Lower leg skin (tissue), 4 donors: ENCODE results near the gene PYGB. TPM values are rescaled to one million over a fixed set of nuclear protein-coding genes. Genes with fewer than 3 reads are reported as not detected.

ENCODE experiments used
- DNase-seq, 2 donors: peaks; one replicate each; pipeline ENCODE4 v3.0.0-alpha.2; 2019; ENCODE audit warnings: low spot score in 2 of 2
- H3K4me3 ChIP-seq: fragments of 200-600 bp; sonication (generic); 2 replicates; pipeline ENCODE4 v1.5.1; 2017; ENCODE audit warnings: mild to moderate bottlenecking, low read depth; ENCODE audit not compliant: poor library complexity, severe bottlenecking
- POLR2A ChIP-seq, 2 donors: fragments of 450-650 bp; IDR thresholded peaks; one replicate each; pipeline ENCODE4 v1.6.1; 2016 to 2017; ENCODE audit warnings: antibody characterized with exemption in 2 of 2, mild to moderate bottlenecking in 1 of 2, moderate library complexity in 1 of 2
- WGBS, 2 donors: methylation state at CpG; one replicate each; pipeline ENCODE4 v1.1.5; 2018; 5-methylcytosine and 5-hydroxymethylcytosine counted together
- intact Hi-C: fragments of 100-400 bp; cut with DNase I; formaldehyde crosslinking; loops from one replicate; pipeline ENCODE4 v1.15.0; 2023; ENCODE audit warnings: low total_unique reads
- total RNA-seq, 4 donors: library from RNA; depleted of rRNA; stranded (reverse); fragments of >200 nt; gene quantifications; one replicate each; pipeline ENCODE4 v1.1.0, GENCODE V29; 2016
- TF ChIP-seq, protein P1 (sequence below), 3 donors: fragments of 450-650 bp; IDR thresholded peaks; one replicate each; pipeline ENCODE4 v1.5.1; 2016; ENCODE audit warnings: antibody characterized with exemption in 3 of 3, mild to moderate bottlenecking in 3 of 3, moderate library complexity in 2 of 3

Gene PYGB
- total RNA-seq, 4 donors from 2014 or later: 99.0 to 308 (median 194) TPM

DNA sequence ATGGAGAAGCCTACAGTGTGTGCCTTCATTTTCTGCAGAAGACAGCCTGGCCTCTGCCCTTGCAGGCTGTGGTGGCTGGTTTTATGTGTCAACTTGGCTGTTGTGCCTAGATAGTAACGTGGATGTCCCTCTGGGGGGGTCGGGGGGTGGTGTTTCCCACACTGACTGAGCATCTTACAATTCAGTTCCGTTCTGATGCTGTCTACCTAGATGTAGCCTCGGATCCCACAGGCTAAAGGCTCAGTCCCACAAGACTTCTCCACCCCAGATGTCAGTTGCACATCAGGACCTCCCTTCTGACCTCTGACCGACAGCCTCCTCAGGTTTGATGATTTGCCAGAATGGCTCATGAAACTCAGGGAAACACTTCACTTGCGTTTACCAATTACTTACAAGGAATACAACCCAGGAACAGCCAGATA lies 4.4 kb downstream of the PYGB start:
- H3K4me3 ChIP-seq: no peak overlapping the region
- TF ChIP-seq POLR2A (IDR thresholded peaks at IDR 0.05): no peak
- TF ChIP-seq, protein P1, sequence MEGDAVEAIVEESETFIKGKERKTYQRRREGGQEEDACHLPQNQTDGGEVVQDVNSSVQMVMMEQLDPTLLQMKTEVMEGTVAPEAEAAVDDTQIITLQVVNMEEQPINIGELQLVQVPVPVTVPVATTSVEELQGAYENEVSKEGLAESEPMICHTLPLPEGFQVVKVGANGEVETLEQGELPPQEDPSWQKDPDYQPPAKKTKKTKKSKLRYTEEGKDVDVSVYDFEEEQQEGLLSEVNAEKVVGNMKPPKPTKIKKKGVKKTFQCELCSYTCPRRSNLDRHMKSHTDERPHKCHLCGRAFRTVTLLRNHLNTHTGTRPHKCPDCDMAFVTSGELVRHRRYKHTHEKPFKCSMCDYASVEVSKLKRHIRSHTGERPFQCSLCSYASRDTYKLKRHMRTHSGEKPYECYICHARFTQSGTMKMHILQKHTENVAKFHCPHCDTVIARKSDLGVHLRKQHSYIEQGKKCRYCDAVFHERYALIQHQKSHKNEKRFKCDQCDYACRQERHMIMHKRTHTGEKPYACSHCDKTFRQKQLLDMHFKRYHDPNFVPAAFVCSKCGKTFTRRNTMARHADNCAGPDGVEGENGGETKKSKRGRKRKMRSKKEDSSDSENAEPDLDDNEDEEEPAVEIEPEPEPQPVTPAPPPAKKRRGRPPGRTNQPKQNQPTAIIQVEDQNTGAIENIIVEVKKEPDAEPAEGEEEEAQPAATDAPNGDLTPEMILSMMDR (IDR thresholded peaks at IDR 0.05): no peak
- 81 to 84% methylated on average over 6 of the region's 6 CpGs for WGBS, 2 donors
- DNase-seq: peak in 1 of 2 donors; percentile 71
- intact Hi-C loops: no loop called here

DNA sequence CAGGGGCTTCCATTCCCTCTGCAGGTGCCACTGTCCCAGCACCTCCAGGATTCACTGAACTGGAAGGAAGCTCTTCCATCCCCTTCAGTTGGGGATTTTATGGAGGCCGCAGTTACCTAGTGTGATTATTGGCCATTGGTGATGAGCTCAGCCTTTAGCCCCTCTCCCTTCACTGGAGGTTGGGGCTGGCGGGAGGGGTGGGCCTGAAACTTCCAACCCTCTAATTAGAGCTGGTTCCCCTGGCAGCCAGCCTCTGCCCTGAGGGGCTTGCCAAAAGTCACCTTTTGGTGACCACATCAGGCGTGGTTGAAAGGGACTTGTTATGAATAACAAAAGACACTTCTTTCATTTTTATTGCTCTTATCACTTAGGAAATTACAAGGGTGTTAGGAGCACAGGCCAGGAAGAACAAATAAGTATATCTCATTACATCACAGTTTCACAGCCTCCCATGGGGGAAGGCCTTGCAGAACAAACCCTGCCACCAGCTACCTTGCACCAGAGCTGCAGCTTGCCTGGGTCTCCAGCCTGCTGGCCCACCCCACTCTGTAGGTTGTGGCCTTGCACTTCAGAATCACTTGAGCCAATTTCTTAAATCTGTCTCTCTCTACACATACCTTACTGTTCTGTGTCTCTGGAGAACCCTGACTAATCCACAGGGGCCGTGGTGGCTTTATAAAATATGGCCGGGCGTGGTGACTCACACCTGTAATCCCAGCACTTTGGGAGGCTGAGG lies 5.0 kb downstream of the PYGB start:
- no peak overlapping the region for H3K4me3 ChIP-seq
- no peak for TF ChIP-seq POLR2A (IDR thresholded peaks at IDR 0.05)
- TF ChIP-seq, protein P1 (IDR thresholded peaks at IDR 0.05): no peak
- intact Hi-C loops: no loop called here
- DNase-seq: peak in 1 of 2 donors; percentile 67
- 70 to 72% methylated on average over 6 of the region's 6 CpGs for WGBS, 2 donors

DNA sequence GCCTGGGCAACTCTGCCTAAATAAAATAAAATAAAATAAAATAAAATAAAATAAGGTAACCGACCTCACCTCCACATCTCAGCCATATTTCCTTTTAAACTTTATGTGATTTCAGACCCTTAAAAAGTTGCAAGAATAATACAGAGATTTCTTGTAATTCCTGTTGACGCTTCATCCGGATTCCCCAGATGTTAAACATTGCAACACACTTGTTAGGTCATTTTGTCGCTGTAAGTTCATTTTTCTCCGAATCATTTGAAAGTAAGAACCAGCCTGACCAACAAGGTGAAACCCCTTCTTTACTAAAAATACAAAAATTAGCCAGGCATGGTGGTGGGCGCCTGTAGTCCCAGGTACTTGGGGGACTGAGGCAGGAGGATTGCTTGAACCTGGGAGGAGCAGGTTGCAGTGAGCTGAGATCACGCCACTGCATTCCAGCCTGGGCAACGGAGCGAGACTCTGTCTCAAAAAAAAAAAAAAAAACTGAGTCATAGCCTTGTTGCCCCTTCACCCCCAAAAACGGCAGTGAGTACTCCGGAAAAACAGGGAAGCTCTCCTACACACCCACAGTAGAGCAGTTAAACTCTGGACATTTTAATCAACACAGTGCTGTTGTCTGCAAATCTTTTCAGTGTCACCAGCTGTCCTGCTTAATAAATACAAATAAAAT lies 5.9 kb downstream of the PYGB start:
- DNase-seq: peak in 1 of 2 donors; percentile 25
- no peak for TF ChIP-seq POLR2A (IDR thresholded peaks at IDR 0.05)
- TF ChIP-seq, protein P1 (IDR thresholded peaks at IDR 0.05): no peak
- intact Hi-C loops: no loop called here
- 85 to 87% methylated on average over 11 of the region's 11 CpGs for WGBS, 2 donors
- no peak overlapping the region for H3K4me3 ChIP-seq

DNA sequence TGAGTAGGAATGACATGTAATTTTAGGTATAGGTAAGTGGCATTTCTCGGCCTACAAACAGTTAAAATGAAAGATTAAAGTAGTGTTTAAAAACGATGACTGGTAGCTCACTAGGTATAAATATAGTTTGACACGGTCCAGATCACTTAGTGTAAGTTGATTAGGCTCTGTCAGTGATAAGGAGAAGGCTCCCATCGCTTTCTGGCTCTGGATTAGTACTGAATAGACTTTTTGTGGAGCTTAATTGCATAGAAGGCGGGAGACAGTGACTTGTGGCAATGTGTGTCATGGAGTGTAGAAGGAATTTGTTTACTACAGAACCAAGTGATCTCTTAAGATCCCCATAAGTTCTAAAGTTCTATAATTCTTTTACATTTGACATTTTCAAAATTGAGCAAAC lies 6.7 kb downstream of the PYGB start:
- WGBS, 2 donors: 65% methylated on average over 5 of the region's 5 CpGs
- intact Hi-C loops: no loop called here
- no peak for DNase-seq
- no peak for TF ChIP-seq POLR2A (IDR thresholded peaks at IDR 0.05)
- TF ChIP-seq, protein P1 (IDR thresholded peaks at IDR 0.05): no peak
- no peak overlapping the region for H3K4me3 ChIP-seq

DNA sequence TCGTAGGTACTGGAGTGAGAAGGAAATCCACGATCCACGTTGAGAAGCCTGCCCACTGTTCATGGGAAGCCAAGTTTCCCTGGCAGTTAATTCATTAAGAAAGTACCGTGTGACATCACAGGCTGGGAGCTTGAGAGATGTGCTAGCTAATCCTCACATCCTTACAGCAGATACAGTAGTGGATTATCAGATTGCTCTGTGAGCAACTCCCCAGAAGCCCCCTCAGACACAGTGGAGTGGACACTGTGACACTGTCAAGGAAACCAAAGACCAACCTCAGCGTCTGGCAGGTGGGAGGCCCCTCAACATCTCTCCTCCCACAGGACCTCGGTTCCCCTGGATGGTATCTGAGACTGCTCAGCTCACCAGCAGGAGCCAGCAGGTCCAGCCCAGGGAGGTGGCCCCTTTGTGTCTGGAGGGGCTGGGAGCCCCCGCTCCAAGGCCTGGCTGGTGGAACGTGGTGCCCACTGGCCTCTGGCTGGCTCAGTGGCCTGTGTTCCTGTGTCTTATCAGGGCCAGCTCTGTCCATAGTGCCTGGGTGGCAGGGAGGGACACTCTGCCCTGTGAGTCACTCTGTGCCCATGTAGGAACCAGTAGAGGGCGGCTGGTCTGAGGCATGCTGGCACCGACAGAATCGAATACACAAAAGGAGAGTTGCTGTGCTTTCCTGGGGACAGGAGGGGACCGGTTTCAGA lies 7.2 kb downstream of the PYGB start:
- WGBS, 2 donors: 73 to 78% methylated on average over 11 to 12 of the region's 12 CpGs
- intact Hi-C loops: no loop called here
- DNase-seq: peak in 1 of 2 donors; percentile 80
- no peak for TF ChIP-seq POLR2A (IDR thresholded peaks at IDR 0.05)
- TF ChIP-seq, protein P1 (IDR thresholded peaks at IDR 0.05): no peak
- H3K4me3 ChIP-seq: no peak overlapping the region
